Kidney glomerular epithelial cell (primary cell): ENCODE measurements around the gene UQCC3.
A peak's percentile ranks its signal among the peaks of the same experiment; 100 is the strongest.
"Not testable (repeated sequence)": the region's sequence is repeated elsewhere in the genome, so short reads cannot be mapped to it uniquely, and the experiment has no call there.

Source experiments
- DNase-seq: peaks from one replicate; lab custom pipeline; 2025; lab: John Stamatoyannopoulos, UW

UQCC3 gene

GRCh38 chr11:62665599-62666258 is 5.7 kb upstream of the UQCC3 start:
- DNase-seq, result no peak

GRCh38 chr11:62666259-62666926 is 5.1 kb upstream of the UQCC3 start:
- DNase-seq, result no peak

- no peak for DNase-seq
Observed at GRCh38 chr11:62667460-62667859, 4.0 kb upstream of the UQCC3 start.

GRCh38 chr11:62669420-62670161 is 1.9 kb upstream of the UQCC3 start:
- no peak for DNase-seq

- no peak for DNase-seq
Observed at GRCh38 chr11:62671236-62671607, 251 bp upstream of the UQCC3 start.

- DNase-seq, result no peak
Observed at GRCh38 chr11:62673196-62673525, 1.7 kb downstream of the UQCC3 start.

GRCh38 chr11:62675415-62675814 is 3.9 kb downstream of the UQCC3 start:
- not testable (repeated sequence) for DNase-seq

- DNase-seq, result no peak
Observed at GRCh38 chr11:62676698-62677097, 5.2 kb downstream of the UQCC3 start.

GRCh38 chr11:62677156-62677555 is 5.7 kb downstream of the UQCC3 start:
- no peak for DNase-seq

GRCh38 chr11:62677714-62678113 is 6.2 kb downstream of the UQCC3 start:
- no peak for DNase-seq

- DNase-seq, result no peak
Observed at GRCh38 chr11:62678433-62678769, 6.9 kb downstream of the UQCC3 start.

- DNase-seq, result peak; percentile 71
Observed at GRCh38 chr11:62678770-62679696, 7.6 kb downstream of the UQCC3 start, which contains the start of gene UBXN1. Gene UBXN1 (minus strand): TSS chr11:62679073. CDS start chr11:62678923, 150 bp downstream.

- DNase-seq, result peak; percentile 74
Observed at GRCh38 chr11:62680825-62681240, 9.4 kb downstream of the UQCC3 start.

- DNase-seq, result no peak
Observed at GRCh38 chr11:62682518-62682917, 11.0 kb downstream of the UQCC3 start.

- DNase-seq, result no peak
Observed at GRCh38 chr11:62687508-62688396, 16.3 kb downstream of the UQCC3 start.

GRCh38 chr11:62688491-62688890 is 17.0 kb downstream of the UQCC3 start:
- DNase-seq, result no peak

- no peak for DNase-seq
Observed at GRCh38 chr11:62689421-62690183, 18.1 kb downstream of the UQCC3 start, which contains the start of gene LRRN4CL. Gene LRRN4CL (minus strand): TSS chr11:62689530. CDS start chr11:62688508, 1,022 bp downstream.

- not testable (repeated sequence) for DNase-seq
Observed at GRCh38 chr11:62693624-62694023, 22.2 kb downstream of the UQCC3 start.

GRCh38 chr11:62694455-62695167 is 23.1 kb downstream of the UQCC3 start:
- no peak for DNase-seq

GRCh38 chr11:62702246-62702645 is 30.8 kb downstream of the UQCC3 start:
- no peak for DNase-seq
